Glomerular visceral epithelial cell (primary cell): ENCODE measurements around the gene MAP4K2.

Experiments used
- DNase-seq: peaks from one replicate; pipeline ENCODE4 v3.0.0-alpha.2; 2016; ENCODE audit errors: extremely low spot score

Gene MAP4K2

DNA sequence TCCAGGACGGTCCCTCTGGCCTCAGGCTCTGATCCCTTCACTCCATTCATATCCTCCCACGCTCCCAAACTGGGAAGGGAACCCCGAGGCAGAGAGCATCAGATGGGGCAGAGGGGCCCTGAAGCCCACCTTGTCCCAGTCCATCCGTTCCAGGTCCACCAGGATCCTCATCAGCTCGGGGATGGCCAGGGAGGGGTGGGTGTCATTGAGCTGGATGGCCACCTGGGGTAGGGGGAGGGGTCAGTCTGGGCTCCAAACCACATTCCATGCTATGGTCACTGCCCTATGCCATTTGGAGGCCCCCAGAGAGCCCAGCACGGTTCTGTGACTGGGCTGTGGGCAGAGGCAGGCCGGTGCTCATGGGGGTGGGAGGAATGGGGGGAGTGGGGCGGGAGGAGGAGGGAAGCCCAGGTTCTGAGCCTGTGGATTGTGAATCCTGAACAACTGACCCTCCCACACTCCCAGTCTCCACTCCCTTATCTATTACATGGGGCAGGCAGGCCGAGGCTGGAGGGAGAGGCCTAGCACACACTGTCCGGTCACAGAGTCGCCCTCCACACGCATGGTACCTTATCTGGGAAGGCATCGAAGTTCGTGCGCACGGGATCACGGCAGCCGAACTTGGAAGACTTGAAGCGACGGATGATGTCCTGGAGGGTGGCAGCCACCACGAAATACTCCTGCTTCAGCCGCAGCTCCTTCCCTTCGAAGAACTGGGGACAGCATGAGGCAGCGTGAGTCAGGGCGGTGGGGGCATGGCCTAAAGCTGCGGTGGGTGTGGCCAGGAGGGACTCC lies 48.7 kb downstream of the MAP4K2 start:
- DNase-seq, result no peak

DNA sequence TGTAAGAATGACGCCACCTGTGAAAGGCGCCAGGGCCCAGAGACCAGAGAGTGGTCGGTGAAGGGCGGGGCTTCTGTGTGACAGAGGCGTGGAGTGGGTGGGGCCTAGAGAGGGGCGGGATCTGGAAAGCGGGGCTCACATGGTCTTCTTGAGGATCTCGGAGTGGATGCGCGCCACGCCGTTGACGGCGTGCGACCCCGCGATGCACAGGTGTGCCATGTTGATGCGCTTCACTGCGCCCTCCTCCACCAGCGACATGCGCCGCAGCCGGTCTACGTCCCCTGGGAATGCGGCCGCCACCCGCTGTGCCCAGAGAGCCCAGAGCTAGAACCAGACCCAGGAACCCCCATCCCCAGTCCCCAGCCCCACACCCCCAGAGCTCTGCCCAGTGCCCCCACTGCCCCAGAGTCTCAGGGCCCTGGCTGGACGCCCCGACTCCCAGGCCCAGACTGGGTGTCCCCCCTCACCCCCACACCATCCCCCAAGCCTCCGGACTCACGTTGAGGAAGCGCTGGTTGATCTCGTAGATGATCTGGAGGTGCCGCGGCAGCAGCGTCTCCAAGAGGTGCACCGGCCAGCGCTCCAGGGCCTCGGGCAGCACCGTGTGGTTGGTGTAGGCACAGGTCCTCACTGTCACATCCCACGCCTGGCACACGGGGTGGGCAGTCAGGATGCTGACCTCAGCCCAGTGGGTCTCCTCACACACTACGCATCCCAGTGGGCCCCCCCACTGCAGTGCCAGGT lies 49.5 kb downstream of the MAP4K2 start:
- DNase-seq, result no peak

DNA sequence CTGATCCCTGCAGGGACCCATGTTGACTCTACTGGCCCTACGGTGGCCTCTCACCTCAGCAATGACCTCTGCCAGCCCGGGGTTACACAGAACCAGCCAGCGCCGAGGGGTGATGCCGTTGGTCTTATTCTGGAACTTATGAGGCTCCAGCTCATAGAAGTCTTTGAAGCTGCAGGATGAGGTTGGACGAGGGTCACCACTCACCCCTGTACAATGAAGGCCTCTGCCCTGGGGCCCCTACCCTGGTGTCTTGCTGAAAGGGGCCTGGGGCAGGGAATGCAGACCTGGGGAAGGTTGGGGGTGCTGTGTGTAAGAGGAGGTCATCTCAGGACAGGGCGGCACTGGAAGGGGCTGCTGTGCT lies 50.0 kb downstream of the MAP4K2 start:
- no peak for DNase-seq

DNA sequence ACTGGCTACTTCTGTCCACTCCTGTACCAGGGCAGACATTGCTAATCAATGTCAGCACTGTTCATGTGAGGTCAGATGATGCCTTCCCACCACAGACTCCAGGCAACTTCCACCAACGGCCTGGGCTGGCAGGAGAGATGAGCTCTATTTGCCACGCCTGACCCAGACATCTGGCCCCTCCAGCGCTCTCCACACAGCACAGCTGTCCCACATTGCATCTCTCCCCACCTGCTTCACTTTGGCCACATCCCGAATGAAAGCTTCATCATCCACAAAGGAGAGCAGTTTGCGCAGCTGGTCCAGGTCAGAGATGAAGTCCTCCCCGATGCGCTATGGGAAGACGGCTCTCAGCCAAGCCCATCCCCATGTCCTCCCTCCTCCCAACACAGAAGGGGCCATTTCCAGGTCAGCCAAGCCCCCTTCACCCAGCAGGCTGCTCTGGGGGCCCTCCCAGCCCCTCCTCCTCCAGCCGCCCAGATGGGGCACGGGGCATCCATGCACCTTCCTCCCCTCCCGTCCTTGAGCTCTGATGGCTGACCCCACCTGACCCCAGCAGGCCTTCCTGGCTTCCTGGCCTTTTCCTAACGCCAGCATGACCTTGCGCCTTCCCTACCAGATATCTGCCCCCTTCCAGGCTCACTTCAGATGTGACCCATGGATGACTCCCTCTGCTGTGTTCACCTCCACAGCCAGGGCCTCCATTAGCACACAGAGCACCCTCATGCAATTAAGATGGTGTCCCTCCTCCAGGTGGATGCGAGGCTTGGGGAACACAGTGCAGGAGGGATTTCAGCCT lies 50.6 kb downstream of the MAP4K2 start:
- no peak for DNase-seq

DNA sequence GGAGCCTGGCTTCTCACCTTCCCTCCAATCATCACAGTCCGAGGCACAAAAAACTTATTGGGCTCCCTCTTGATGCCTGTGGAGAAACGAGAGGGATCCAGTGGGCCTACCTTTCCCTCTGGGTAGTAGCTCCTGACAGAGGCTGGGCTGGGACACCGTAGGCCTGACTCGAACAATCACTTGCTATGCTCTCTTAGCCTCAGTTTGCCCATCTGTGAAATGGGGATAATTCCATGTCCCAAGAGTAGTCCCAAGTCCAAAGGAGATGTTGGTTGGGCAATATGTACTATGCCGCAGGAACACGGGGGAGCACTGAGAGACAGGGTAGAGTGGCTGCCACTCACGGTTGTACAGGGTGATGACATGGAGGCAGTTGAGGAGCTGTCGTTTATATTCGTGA lies 51.4 kb downstream of the MAP4K2 start:
- DNase-seq, result no peak

DNA sequence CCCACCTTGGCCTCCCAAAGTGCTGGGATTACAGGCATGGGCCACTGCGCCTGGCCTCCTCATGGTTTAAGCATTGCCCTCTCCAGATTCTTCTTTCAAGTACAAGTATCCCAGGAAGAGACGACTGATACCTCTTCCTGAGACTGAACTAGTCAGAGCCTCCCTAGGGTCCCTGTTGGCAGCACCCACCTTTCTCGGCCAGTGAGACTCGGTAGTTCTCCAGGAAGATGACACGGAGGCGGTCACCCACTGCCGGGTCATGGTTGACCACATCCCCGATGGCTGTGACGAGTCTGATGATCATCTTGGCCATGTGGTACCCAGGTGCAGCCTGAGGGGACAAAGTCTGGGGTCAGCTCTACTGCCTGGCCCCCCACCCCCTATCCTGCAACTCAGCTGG lies 51.9 kb downstream of the MAP4K2 start:
- no peak for DNase-seq

DNA sequence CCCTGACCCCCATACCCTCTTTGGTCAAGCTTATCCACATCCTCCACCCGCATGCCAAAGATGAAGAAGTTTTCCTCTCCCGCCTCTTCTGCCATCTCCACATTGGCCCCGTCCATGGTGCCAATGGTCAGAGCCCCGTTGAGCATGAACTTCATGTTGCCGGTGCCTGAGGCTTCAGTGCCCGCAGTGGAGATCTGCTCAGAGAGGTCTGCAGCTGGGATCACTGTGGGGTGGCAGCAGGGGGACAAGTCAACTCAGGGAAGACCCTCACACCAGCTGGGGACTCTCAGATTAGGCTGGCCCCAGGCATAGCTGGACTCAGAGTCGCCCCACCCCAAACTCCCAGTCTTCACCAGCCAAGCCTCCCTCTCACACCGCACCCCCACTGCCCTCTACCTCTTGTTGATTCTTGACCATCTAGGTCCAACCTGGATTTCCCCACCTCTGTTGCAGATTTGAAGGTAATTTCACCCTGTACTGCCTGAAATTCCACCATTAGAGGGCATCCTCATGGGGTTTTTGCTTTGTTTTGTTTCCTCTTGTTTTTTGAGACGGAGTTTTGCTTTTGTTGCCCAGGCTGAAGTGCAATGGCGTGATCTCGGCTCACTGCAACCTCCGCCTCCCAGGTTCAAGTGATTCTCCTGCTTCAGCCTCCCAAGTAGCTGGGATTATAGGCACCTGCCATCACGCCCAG lies 52.5 kb downstream of the MAP4K2 start:
- DNase-seq, result no peak

DNA sequence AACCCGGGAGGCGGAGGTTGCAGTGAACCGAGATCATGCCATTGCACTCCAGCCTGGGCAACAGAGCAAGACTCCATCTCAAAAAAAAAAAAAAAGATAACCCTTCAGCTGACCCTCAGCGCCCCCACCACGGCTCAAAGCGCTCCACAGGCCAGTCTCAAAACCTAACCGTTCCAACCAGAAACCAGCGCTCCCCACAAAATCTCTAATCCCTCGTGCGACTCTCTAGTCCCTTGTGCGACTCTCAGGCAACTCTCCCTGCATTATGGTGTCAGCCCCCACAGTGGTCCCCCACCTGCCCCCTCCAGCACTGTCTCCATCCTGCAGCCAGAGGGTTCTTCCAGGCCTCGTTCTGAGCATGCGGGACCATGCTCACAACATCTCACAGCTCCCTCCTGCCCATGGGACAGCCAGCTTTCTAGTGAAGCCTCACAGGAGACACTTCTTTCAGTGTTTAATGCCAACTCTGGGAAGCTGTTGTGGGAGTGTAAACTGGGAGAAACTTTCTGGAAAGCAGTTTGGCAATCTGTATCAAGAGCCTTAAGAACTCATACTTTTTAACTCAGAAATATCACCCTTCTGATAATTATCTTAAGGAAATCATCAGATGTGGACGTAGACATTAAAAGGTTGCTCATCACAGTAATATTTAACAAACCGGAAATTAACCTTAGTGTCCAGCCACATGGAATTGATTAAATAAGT lies 54.9 kb downstream of the MAP4K2 start:
- DNase-seq, result no peak

DNA sequence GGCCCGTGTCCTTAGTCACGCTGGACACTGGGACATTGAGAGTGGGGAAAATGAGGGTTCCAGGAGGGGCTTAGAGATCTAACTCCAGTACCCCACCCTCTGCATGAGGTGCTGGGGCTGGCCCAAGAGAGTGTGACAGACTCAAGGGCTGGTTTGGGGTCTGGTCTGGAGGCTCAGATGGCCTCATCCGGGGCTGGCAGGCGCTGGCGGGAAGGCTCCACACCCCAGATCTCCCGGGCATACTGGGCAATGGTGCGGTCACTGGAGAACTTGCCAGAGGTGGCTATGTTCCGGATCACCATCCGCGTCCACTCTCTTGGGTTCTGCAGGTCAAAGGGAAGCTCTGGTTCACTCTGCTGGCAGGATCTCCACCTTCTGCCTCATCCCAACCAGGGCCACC lies 56.5 kb downstream of the MAP4K2 start:
- DNase-seq, result no peak

DNA sequence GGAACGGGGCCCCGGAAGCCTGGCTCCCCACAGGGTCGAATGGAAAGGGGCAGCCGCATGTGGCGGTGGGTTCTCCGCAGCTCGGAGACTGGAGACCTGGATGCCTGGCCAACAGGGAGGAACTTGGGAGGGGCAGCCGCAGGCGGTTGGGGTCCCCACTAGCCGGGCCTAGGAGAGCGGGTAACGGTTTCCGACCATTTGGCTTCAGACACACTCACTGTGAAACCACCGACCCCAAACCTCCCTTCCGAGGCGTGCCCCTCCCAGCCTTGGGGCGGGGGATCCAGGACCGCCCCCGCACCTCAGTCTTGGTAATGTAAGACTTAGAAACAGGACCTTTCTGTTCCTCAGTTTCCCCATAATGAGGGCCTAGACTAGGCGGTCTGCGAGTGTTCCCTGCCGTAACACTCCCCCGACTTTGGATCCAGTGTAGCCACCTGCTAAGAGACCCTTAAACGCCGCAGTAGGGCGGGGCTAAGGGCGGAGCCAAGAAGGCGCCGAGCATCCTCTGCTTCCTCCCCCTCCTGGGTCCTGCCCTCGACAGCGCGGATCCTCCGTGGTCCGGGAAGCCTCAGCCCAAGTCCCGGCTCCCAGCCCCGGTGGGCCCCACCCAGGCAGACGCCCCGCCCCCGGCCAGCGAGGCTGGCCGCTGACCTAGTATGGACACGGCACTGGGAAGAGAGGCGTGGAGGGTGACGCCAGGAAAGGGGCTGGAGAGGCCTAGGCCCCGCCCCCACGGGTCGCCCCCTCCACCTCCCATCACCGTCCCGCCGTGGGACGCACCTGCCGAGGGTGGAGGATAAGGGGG lies 57.3 kb downstream of the MAP4K2 start:
- DNase-seq, result no peak

DNA sequence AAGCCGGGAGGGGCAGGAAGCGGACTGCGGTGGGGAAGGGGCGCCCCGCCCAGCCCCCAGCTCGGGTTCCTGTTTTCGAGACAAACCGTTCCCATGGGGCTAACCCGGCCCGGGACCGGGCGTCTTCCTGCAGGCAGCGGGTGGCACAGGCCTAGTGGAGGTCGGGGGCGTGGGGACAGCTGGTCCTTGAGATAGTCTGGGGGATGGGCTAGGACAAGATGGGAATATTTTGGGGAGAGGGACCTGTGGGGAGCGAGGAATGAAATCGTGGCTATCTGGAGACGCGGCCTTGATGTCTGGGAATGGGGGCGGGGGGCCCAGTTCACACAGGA lies 57.9 kb downstream of the MAP4K2 start:
- DNase-seq, result no peak

DNA sequence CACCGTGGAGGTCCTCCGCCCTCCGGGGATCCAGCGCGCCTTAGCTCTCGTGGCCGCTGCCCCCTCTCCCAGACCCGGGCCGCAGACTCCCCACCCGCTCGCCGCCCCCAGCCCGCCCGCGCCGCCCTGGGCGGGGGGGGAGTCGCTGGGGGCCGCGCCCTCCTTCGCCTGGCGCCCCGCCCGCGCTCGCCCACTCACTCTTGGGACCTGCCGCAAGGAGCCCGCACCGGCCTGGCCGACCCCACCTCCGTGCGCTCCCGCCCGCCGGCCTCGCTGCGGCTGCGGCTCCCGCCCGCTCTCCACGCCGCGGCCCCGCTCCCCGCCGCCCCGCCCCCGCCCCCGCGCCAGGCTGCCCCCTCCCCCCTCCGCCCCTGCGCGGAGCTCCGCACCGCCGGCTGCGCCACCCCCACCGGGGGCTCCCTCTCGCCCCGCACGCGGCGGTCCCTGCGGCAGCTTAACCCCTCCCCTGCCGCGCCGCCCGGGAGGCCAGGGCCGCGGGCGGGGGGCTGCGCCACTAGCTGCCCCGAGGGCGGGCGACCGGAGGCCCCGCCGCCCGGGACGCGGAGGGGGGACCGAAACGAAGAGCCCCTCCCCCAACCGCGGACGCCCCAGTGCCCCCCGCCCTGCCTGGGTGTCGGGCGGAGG lies 58.3 kb downstream of the MAP4K2 start:
- DNase-seq, result no peak

DNA sequence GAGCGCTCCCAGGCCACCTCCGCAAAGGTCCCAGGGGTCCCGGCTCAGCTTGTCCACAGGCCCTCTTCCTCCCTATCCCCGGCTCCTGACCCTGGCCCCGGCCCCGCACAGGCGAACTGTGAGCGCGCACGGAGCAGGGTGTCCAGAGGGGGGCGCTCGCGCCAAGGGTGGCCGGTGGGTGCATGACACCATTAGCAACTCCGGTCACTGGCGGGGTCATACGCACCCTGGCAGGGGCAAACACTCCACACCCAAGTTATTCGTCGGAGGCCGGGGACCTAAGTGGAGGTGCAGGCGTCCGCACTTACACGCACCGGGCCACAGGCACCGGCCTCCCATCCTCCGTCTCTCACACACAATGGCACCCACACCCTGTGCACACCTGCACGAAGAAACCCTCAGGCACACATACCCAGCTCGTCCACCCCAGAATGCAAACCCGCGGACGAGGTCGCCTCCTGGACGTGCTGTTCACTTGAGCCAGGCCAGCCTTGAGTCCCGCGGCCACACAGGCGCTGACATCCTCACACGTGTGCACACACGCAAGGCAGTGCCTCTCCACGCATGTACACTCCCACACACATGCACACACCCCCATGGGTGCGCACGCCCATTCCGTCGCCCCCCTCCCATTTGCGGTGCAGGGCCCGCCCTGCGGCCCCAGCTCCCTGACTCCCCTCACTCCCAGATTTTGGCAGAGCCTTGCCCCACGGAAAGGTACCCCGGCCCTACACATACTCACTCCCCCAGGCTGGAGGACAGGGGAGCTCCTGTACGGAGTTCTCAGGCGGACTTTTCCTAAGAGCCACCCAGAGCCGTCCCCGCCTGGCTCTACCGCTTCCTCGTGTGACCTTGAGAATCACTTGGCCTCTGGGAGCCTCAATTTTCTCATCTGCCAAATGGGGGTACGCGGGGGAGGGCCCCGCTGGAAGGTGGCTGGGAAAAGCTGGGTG lies 59.1 kb downstream of the MAP4K2 start, which contains the start of gene RASGRP2:
TSS of gene RASGRP2 (minus strand) at position 552 of the 953 bp plus-strand sequence. CDS start 1,276 bp downstream, outside the sequence.
- peak; percentile 26 for DNase-seq

DNA sequence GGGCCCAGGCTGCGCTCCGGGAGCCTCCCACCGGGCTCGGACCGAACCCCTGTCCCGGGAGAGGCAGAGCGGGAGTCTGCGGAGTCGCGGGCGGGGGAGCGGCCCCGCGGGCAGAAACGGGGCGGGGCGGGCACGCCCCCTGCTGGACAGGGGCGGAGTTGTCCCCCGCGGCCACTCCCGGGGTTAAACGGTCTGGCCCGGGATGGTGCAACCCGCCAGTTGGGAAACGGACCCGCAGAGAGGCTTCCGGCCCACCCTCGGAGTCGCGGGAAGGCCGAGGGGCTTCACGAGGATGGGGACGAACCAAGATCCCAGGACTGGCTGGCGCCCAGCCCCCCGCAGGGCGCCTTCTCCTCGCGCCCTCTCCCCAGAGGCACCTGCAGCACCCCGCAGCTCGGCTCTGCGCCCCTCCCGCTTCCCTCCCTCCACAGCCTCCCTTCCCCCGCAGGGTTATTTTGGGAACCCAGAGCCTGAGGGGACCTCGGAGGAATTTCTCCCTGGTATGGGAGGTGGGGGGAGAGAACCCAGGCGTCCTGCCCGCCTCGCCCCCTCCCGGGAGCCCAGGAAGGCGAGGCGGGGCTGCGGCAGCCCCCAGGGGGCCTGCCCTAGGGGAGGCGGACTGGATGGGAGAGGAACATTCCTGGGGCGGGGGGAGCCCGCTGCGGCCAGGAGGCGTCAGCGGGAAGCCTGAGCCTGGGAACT lies 60.0 kb downstream of the MAP4K2 start:
- DNase-seq, result peak; percentile 50

DNA sequence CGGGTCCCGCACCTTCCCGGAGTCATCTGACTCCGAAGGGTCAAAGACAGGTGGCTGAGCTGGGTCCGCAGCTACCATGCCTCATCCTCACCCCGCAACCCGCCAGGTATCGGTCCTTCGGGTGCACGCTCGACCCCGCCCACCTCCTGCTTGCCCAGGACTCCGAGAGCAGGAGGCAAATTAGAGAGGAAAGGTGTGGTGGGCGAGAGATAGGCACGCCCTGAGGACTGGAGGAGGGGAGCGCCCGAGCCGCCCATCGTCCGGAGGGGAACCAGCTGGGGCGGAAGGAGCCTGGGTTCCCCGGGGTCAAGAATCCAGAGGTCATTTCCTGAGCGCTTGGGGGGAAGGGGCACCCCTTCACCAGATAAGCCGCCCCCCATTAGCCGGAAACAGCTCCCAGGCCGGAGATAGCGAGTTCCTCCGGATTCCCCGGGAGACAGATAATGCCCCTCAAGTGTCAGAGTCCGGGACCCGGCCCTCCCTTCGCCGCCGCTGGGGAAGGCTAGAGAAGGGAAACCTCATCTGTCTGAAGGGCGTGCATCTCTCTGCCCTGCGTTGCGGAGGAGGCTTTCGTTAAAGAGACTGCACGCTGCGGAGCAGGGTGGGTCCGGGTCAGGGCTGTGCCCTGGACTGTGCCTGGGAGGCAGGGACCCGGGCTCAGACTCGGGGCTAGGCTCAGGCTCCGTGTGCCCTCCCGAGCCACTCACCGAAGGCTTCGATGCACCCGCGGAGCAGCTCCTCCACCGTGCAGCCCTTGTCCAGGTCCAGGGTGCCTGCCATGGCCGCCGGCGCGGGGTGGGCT lies 60.7 kb downstream of the MAP4K2 start:
- DNase-seq, result no peak

DNA sequence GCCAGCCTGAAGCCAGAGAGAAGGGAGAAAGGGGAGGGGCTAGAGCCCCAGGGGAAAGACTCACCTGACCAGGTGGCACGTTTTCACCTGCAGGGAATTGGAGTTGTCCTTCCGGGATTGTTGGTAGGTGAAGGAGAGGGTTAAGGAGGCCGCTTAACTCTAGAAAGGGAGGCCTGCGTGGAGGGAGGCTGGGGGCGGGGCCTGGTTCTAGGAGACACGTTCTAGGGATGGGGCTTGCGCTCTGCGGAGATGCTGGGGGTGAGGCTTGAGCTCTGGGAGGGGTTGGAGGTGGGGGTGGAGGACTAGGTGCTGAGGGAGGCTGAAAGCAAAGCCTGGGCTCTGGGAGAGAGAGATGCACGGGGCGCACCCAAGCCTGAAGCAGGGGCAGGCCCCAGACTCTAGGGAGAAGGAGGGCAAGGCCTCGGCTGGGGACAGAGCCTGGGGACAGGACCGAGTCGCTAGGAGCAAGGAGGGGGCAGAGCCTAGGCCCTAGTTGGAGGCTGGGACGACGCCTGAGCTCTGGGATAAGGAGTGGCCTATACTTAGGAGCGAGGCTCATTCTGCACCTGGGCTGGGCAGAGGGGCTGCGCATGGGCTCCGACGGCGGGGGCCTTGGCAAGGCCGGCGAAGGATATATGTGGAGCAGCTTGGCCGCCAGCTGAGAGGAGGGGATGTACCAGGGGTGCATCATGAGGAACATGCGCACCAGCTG lies 61.5 kb downstream of the MAP4K2 start:
- DNase-seq, result no peak

DNA sequence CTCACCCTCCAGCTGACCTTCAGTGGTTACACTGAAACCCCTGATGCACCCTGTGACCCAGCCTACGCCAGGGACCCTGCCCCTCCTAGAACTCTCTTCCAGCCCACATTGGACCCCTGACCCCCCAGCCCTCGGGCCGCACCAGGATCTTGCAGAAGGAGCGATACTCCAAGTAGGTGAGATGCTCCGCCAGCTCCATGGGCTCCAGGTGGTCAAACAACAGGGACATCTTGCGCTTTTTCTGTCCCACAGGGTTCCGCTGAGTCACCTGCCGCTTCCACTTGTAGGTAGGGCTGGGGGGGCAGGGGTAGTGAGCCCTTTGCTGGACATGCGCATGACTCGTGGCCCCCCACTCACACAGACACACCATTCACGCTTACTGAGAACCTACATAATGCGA lies 63.1 kb downstream of the MAP4K2 start:
- no peak for DNase-seq
